H1 (cell line): Measurements from ENCODE around the gene RAMP1. TPM values are rescaled to one million over a fixed set of nuclear protein-coding genes. Genes with fewer than 3 reads are reported as not detected.

Experiments
- CBX8 ChIP-seq: fragments of 300-800, 300-1000 bp; sonication (generic); IDR thresholded peaks from 2 replicates; pipeline ENCODE4 v1.7.1; 2016; ENCODE audit warnings: low read depth, low read length, borderline replicate concordance
- polyA plus RNA-seq, 7 experiments: library from polyadenylated mRNA; depleted of rRNA in 3 of 7; stranded (reverse) in 5 of 7; unstranded in 2 of 7; fragments of >200 nt in 5 of 7; fragments of 200-250 nt in 2 of 7; gene quantifications; 1 replicate in 5 of 7; 2 replicates in 1 of 7; 4 replicates in 1 of 7; pipeline versions ENCODE4 v1.2.1 to v1.2.3, GENCODE V29; 2011 to 2013; ENCODE audit warnings: missing spikeins in 2 of 7, mixed read lengths in 2 of 7
- total RNA-seq: library from RNA; stranded (reverse); fragmentation: NEBNext Ultra II Directional; extraction: Animal tissue kit (Norgen Biotek cat#: 25700); gene quantifications from 2 replicates; pipeline ENCODE4 v1.2.1, GENCODE V29; 2021
- TF ChIP-seq, protein P1 (sequence below), 3 experiments: IDR thresholded peaks; 1 replicate in 2 of 3; 2 replicates in 1 of 3; pipeline versions ENCODE4 v1.5.1 to v1.6.1; 2011; ENCODE audit warnings: low read length in 3 of 3, mild to moderate bottlenecking in 3 of 3, inconsistent platforms in 2 of 3, low read depth in 1 of 3, moderate library complexity in 1 of 3; ENCODE audit not compliant: insufficient read depth in 1 of 3; ENCODE audit errors: control extremely low read depth in 1 of 3

Gene RAMP1
- total and polyA plus RNA-seq, 2 of the 8 experiments (the other 6 are each of a cell fraction or from before 2014, with no cell fraction given), result 0.65 to 4.3 TPM

DNA sequence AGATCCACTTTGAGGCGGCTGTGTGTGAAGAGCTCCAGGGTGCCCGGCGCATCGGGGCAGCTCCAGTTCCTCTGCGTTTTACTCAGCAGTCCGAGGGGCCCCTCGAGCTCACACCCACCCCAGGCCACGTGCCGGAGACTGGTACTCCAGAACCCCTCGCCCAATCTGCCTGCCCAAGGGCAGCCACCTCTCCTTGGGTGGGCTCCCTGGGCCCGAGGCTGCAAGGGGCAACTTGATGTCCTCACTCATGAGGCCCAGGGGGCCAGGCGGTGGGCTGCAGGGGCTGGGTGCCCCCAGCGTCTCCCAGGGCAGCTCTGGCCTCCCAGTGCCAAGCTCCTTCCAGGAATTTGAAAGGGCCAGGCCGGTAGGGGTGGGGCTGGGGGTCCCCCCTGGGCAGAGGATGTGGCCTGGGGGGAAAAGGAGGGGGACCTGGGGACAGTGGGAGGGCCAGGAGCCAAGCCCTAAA is 16.7 kb downstream of the RAMP1 start (continued):
- TF ChIP-seq, protein P1, sequence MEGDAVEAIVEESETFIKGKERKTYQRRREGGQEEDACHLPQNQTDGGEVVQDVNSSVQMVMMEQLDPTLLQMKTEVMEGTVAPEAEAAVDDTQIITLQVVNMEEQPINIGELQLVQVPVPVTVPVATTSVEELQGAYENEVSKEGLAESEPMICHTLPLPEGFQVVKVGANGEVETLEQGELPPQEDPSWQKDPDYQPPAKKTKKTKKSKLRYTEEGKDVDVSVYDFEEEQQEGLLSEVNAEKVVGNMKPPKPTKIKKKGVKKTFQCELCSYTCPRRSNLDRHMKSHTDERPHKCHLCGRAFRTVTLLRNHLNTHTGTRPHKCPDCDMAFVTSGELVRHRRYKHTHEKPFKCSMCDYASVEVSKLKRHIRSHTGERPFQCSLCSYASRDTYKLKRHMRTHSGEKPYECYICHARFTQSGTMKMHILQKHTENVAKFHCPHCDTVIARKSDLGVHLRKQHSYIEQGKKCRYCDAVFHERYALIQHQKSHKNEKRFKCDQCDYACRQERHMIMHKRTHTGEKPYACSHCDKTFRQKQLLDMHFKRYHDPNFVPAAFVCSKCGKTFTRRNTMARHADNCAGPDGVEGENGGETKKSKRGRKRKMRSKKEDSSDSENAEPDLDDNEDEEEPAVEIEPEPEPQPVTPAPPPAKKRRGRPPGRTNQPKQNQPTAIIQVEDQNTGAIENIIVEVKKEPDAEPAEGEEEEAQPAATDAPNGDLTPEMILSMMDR (IDR thresholded peaks at IDR 0.05; ENCODE audit: control extremely low read depth in 1 of 3, insufficient read depth in 1 of 3, low read depth in 1 of 3, low read length in 3 of 3), result no peak
- no peak for TF ChIP-seq CBX8
